Measurements from ENCODE around the gene MPV17L2. TPM values are rescaled to one million over a fixed set of nuclear protein-coding genes. Genes with fewer than 3 reads are reported as not detected.

The MPV17L2 gene
- total RNA-seq, 1 experiment from 2014 or later: 23.4 TPM

DNA sequence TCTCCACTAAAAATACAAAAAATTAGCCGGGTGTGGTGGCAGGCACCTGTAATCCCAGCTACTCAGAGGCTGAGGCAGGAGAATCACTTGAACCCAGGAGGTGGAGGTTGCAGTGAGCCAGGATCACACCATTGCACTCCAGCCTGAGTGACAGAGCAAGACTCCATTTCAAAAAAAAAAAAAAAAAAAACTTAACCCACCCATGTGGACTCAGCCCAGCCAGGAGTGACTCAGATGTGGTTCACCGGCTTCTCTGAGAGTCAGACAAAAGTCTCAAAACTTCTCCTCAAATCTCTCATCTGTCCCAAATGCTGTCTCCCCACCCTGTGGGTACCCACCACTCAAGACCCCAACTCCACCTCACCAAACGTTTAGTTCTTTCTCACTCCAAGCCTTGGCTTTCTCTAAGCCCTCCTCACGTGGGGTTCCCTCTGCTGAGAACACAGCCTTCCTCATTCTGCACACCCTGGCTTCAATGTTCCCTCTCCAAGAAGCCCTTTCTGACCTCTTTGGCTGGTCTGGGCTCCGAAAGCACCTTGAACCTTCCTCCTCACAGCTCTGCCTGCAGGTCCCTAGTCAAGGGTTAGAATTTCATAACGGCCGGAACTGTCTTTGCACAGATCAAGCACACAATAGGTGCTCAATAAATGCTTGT, 21.9 kb downstream of the MPV17L2 start:
- peak; percentile 61 for DNase-seq (ENCODE audit: low read depth)

DNA sequence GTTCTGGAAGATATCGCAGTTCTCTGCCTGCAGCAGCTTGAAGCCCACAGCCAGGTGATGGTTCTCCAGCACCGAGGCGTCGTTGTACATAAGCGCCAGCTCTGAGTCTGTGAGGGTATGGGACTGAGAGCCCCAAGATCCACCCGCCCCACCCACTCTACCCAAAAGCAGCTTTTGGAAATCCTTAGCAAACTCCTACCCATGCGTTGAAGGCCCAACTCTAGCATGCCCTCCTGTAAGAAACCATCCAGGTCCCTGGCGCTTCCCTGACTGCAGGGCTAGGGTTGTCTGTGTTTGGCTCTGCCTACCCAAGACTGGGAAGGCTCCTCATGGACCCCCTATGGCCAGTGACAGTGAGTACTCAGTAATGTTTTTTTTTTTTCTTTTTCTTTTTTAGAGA, 23.8 kb downstream of the MPV17L2 start:
- DNase-seq (ENCODE audit: low read depth): no peak

DNA sequence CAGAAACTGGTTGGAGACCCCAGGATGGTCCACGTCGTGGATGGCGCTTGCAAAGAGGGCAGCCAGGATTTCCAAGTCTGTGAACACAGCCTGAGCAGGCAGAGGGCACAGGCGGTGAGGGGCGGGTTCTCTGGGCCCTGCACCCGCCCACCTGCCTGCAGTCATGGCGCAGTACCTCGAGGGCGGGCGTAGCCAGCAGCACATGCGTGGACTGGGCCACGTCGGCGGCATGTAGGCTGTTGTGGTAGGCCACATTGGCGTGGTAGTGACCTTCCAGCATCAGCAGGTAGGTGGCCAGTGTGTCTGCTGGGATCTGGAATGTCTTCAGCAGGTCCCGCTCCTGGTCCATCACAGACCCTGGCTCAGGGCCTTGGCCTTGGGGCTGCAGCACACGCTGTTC, 25.1 kb downstream of the MPV17L2 start:
- DNase-seq (ENCODE audit: low read depth): no peak

DNA sequence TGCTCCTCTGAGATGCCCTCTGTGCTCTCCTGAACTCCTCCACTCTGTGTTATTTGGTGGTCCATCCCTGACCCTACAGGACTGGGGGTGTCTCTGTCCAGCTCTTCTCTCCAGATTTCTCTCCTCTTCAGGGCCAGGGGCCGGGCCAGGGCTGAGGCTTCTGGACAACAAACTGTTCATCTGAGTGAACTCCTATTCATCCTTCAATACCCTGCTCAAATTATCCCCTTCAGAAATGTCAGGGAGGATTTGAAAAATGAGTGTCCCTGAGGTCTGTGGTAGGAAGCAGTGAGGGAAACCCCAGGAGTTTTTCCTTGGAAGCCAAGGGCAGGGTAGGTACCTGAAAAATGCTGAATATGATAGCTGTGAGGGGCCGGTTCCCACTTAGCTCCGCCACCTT, 25.6 kb downstream of the MPV17L2 start:
- no peak for DNase-seq (ENCODE audit: low read depth)

DNA sequence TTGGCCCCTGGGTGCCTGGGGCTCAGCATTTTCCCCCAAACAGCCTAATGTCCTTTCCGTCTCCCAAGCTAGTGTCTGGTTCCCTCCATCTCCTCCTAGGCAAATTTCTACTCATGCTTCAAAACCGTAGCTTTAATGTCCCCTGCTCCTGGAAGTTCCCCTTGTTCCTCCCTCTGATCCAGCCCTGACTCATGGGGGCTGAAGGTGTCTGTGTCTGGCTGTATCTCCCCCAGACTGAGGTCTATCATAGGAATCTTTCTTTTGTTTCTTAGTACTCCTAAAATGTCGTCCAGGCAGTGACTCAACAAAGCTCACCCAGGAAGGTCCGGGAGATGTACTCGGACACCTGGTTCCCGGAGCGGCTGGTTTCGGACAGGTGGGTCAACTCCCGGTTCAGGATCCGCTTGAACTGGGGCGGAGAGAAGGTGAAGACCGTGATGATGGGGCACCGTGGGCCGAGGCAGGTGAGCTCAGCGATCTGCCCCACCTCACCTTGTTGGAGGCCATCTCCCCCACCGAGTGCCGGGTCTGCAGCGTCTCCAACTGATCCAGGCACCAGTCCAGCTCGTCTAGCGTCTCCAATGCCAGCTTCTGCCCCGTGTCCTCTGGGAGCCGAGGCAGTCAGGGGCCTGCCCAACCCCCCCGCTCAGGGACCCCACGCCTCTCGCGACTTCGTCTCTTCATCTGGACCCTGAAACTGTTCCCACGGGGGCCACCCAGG, 27.1 kb downstream of the MPV17L2 start:
- DNase-seq (ENCODE audit: low read depth): no peak

DNA sequence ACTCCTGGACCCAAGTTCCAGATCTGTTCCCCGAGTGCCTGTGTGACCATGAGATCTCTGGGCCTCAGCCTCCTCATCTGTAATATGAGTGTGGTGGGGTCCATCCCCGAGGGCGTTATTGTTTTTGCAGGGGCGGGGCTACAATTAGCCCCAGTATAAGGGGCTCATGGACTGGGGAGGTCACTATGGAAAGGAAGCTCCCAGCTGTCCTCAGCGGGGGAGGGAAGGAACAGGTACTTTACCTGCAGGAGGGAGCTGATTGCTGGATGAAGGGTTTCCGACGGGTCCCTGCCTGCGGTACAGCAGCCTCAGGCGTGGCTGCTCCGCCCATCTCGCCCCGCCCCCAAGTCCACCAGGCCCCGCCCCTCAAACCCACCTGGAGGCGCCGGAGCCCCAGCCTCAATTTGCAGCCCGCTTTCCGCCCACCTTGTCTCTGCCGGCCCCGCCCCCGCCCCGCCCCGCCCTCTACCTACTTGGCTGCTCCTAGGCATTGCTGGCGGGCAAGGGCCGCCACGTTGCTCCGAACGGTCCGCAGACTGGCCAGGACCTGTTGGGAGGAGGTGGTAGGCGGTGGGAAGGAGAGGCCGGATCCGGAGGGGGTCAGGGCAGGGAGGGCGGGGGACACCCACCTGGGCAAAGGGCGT, 27.7 kb downstream of the MPV17L2 start:
- DNase-seq (ENCODE audit: low read depth): no peak

DNA sequence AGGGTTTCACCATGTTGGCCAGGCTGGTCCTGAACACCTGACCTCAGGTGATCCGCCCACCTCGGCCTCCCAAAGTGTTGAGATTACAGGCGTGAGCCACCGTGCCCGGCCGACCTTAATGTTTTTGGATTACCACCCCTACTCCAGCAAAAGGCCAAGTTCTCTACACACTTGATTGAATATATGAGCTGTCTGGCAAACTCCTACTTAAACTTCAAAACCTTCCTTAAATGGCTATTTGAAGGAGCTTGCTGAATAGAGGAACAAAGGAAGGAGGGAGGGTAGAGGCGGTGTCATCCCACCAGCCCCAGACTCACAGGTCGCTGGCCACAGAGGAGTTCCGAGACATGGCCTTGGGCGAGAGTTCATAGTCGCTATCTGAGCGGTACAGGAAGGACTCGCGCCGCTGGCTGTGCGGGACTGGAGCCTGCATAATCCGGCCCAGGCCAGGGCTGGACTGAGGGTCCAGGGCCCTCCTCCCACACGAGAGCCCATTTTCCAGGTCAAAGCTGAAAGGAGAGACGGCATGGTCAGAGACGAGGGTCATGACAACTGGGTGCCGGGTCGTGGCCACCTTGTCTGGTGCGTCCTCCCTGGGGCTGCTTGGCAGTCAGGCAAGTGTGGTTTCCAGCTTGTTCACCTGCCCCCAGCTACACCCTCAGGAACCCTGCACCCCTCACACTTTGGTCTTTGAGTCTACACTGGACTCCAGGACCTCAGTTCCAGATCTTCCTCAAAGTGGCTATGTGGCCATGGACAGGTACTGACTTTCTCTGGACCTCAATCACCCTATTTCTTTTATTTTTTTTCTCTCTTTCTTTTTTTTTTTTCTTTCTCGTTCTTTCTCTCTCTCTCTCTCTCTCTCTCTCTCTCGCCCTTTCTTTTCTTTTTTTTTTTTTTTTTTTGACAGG, 29.1 kb downstream of the MPV17L2 start:
- no peak for DNase-seq (ENCODE audit: low read depth)

DNA sequence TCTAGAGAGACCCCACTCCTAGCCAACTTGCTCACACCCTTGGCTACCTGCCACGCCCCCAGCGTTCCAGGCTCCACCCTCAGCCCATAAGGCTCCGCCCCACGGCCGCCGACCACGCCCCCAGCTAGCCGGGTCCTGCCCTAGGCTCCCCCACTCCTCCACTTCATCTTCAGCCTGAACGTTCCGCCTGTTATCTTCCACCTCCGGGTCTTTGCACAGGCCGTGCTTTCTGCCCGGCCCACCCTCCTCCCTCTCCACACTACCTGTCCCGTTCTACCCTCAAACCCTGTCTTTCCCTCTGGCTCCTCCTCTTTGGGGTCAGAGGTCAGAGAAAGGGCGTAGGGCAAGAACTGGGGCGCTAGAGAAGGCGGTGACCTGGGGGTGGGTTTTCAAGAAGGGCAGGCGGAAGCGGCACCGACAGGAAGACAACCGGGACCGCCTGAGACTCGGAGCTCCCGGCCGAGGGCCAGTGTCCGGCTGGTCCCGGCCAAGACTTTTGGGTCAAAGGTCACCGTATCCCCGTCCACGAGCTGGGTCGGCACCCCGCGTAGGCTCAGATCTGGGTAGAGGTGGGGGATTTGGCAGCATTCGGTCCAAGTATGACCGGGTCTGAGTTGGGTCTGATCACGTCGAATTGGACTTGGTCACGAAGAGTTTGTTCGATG, 31.0 kb downstream of the MPV17L2 start:
- DNase-seq (ENCODE audit: low read depth): peak; percentile 32

DNA sequence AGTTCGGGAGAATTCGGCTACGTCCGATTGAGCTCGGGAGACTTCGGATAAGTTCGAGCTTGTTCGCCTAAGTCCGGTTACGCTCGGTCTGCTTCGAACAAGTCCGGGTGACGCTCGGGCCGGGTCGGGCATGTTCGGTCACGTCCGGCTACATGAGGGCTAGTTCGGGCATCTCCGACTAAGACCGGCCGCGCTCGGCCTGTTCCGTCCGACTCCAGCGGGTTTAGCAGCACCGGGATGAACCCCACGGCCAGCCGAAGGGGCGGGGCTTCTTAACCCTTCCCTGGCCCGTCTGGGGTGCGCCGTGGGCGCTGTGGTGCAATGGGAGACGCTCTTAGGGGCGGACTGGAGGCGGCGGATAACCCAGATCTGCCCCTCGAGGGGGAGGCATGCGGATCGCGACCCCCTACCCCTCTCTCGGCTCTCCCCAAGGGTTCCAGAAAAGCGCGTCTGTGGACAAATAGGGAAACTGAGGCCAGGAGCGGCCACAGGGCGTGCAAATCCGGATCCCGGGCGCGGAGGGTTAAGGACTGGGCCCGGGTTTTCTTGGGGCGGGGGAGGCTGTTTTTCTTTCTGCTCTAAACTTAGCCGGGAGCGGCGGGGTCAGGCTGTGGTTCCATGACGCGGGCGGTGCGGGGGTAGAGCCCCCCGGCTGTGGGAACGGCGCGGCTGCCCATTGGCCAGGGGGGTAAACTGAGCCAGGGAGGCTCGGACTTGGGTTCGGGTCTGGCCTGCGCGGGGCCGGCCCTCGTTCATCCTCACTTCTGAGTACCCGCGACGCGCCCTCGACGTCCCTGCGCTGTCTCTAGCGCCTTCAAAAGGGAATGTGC, 31.7 kb downstream of the MPV17L2 start:
- peak; percentile 96 for DNase-seq (ENCODE audit: low read depth)

DNA sequence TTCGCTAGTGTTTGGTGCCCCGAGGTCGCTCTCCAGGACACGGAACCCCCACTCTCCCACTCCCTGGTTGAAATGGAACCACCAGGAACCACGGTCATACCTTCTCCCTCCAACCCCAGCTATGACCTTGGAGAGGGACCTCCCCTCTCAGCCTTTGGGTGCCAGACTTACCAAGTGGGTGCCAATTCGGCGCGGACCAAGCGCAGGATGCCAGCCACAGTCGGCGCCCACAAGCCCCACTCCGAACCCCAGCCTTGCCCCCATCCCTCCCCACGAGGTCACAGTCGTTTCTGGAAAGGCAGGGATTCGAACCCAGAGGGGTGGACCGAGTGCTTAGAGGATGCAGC, 32.3 kb downstream of the MPV17L2 start:
- no peak for DNase-seq (ENCODE audit: low read depth)

DNA sequence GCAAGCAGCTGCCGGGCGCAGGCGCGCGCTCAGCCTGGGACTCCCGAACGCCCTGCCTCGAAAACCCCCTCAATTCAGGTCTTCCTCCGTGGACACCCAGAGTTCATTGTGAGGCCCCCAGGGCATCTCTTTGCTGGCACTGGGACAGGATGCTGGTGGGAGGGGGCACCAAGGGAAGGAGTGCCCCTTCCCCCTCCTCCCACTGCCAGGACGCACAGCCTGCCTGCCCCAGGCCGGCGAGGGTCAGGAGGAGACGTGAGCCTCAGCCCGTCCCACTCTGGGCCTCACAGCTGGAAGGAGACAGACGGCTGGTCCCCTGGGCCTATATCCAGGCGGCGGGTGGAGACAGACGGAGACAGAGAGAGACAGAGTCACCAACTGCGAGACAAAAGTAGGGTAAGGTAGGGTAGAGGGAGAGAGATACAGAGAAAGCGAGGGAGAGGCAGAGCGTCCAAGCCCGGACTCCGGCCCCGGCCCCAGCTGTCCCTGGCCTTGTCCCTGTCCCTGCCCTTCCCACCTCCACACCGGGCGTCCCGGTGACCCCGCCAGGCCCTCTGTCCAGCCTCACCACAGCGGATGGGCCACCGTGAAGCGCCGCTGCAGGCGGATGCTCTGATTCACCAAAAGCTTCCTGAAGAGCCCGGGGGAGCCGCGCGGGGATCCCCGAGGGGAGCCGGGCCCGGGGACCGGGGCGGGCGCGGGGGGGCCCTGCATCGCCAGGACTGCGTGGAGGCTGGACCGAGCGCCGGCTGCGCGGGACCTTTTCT, 32.9 kb downstream of the MPV17L2 start, which contains the start of gene PDE4C:
Gene PDE4C, minus strand, starts transcription at position 737 of the 767 bp plus-strand sequence. Its CDS starts 23 bp downstream, at position 714.
- DNase-seq (ENCODE audit: low read depth): no peak

DNA sequence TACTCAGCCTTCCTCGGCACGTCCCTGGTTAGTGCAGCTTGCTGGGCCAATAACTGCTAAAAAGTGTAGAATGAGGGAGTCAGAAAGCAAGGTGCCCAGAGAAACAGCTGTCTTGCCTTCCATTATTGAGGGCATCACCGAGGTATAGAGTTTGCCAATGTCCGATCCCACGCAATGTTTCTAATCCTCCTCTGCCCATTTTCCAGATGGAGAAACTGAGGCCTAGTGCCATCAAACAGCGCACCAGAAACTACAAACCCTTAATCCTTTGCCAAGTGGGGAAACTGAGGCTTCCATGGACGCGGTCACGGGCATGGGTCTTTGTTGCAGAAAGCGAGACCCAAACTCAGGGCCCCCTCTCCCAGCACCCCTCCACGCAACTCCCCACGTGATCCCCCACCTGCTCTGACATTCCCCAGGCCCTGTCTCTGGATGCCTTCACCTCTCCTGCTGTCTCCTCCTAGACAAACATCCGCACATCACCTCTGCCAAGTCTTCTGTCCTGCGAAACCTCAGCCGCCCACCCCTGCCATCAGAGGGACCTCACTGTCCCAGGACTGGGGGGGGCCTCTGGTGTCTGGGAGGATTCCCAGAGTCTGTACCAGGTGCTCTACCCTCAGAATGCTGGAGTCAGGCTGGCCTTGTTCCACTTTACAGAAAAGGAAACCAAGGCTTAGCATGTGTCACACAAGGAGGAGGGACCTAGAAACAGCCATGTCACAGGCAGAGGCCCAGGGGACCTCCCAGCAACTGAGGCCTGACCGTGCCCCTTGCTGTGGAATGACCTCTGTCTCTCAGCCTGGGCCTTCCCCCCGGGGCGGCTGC, 34.1 kb downstream of the MPV17L2 start:
- no peak for DNase-seq (ENCODE audit: low read depth)

DNA sequence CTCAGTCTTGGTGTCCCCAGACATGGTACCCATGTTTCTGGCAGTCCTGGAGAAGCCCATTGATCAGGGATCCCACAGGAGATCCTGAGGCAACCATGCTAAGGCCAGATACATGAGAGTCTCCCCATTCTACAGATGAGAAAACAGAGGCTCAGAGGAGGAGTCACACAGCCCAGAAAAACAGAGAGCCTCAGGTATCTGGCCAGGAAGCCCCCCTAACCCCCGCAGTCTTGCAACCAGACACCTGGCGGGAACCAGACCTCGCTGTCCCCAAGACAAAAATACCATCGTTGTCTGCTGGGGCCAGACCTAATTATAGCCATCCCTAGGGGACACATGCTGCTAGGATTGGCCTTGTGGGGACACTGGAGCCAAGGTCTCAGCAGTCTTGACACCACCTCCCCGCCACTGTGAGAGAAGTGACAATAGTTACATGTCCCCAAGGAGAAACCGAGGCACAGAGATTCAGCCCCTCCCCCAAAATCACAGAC, 34.8 kb downstream of the MPV17L2 start:
- no peak for DNase-seq (ENCODE audit: low read depth)

DNA sequence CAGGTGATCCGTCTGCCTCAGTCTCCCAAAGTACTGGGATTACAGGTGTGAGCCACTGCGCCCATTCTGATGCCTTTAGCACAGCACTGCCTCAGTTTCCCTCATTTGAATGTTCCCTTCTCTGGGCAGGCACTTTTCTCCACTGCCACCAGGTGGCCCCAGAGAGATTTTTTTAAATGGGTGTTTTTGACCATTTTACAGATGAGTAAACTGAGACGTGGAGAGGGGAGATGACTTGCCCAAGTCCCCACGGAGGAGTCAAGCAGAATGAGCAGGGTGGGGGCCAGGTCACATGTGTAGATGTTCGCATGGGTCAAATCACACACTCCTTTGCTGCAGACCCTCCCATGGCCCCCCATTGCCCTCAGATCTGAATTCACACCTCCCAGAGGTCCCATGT, 36.5 kb downstream of the MPV17L2 start:
- DNase-seq (ENCODE audit: low read depth): no peak

DNA sequence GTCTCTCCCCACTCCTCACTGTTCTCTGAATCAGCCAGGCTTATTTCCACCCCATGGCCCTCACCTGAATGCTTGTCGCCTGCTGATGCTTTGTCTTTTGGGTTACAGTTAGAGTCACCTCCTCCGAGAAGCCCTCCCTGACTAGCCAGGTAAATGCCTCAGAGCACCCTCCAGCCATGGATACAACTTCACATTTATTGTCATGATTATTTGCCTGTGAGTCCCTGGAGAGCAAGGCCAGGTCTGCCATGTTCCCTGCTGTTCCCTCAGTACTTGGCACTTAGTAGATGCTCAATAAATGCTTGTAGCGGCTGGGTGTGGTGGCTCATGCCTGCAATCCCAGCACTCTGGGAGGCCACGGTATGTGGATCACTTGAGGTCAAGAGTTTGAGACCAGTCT, 36.9 kb downstream of the MPV17L2 start:
- no peak for DNase-seq (ENCODE audit: low read depth)

DNA sequence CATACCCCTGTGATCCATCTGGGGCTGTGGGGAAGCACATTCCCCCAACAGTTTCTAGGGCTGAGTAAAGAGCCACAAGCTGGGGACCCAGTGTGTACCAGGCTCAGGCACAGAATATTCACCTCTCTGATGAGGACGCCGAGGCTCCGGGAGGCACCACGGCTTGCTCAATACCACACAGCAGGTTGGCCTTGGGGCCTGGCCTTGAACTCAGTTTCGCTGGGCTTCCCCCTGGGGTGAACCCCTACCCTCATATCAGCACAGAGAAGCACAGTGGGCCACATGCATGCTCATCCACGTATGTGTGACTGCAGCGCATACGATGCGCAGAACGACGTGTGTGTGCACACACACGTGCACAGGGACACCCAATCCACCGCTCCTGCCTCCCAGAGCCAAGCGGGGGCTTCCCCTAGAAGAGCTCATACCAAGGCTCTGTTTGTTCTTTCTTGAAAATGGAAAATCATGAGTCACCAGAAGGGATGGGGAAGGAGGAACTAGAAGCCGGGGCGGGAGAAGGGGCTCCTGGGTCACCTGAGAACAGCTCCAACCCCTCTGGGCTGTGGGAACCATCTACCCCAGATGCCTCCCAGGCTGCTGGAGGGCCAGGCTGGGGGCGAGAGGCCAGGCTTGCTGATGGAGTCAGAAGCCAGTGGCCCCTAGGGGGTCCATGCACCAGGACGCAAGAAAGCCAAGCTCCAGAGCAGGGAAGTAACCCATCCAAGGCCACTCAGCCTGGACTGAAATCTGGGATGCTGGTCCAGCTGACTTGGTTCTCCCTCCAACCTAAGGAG, 38.1 kb downstream of the MPV17L2 start:
- DNase-seq (ENCODE audit: low read depth): peak; percentile 26

DNA sequence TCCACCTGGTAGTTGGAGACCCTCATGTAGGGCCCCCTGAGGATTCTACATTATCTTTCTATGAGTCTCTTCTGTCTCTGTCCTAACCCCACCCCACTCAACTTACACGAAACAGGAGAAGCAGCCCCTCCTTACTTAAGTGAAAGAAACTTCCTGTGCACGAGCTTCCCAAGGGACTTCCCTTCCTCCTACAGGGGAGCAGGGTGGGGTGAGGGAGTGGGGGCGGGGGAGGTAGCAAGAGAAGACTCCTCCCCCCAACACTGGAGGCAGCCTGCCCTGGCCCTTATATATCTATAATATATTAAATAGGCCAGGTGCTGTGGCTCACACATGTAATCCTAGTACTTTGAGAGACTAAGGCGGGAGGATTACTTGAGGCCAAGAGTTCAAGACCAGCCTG, 38.8 kb downstream of the MPV17L2 start:
- DNase-seq (ENCODE audit: low read depth): no peak
